Upper lobe of right lung (tissue), 1 donor: ENCODE data around the gene MXD3. TPM values are rescaled to one million over a fixed set of nuclear protein-coding genes. Genes with fewer than 3 reads are reported as not detected.

Experiments used
- ATAC-seq: fragments of 200-7000 bp; cut with Tn5 transposase; one replicate; pipeline ENCODE4 v1.9.1; 2020; ENCODE audit warnings: mild to moderate bottlenecking, moderate library complexity
- DNase-seq: peaks from one replicate; pipeline ENCODE4 v3.0.0-alpha.2; 2020
- H3K27ac ChIP-seq: fragments of 200-600 bp; one replicate; pipeline ENCODE4 v1.8.0; 2022
- H3K27me3 ChIP-seq: fragments of 200-600 bp; one replicate; pipeline ENCODE4 v1.8.0; 2022; ENCODE audit warnings: mild to moderate bottlenecking
- H3K36me3 ChIP-seq: fragments of 200-600 bp; one replicate; pipeline ENCODE4 v1.8.0; 2022
- H3K4me1 ChIP-seq: fragments of 200-600 bp; one replicate; pipeline ENCODE4 v1.8.0; 2022
- H3K4me3 ChIP-seq: fragments of 200-600 bp; one replicate; pipeline ENCODE4 v1.8.0; 2022; ENCODE audit warnings: mild to moderate bottlenecking
- H3K9me3 ChIP-seq: fragments of 200-600 bp; one replicate; pipeline ENCODE4 v1.8.0; 2022
- intact Hi-C: fragments of 100-400 bp; cut with DNase I; formaldehyde crosslinking; loops from one replicate; pipeline ENCODE4 v1.11.0; 2022
- total RNA-seq: library from RNA; stranded (reverse); fragmentation: NEBNext Ultra II Directional; extraction: Animal tissue kit (Norgen Biotek cat#: 25700); gene quantifications from one replicate; pipeline ENCODE4 v1.2.1, GENCODE V29; 2021
- TF ChIP-seq, protein P1 (sequence below): fragments of 200-600 bp; IDR thresholded peaks from one replicate; pipeline ENCODE4 v1.8.0; 2022; ENCODE audit warnings: antibody characterized with exemption
- donor health status: DM: no; HTN: yes; CAD: no; lungs with severe emphysema.

Gene MXD3
- total RNA-seq, 1 donor from 2014 or later = 10.1 TPM

- Histone ChIP-seq H3K36me3 (peaks cover 5% of the 10 kb centered on the region), H3K4me1 (peaks cover 22% of the 10 kb centered on the region), H3K9me3 (no peaks in the 10 kb centered on the region), H3K4me3 (no peak overlapping the region), H3K27me3 (no peaks in the 10 kb centered on the region), H3K27ac (no peak overlapping the region)
- TF ChIP-seq, protein P1, sequence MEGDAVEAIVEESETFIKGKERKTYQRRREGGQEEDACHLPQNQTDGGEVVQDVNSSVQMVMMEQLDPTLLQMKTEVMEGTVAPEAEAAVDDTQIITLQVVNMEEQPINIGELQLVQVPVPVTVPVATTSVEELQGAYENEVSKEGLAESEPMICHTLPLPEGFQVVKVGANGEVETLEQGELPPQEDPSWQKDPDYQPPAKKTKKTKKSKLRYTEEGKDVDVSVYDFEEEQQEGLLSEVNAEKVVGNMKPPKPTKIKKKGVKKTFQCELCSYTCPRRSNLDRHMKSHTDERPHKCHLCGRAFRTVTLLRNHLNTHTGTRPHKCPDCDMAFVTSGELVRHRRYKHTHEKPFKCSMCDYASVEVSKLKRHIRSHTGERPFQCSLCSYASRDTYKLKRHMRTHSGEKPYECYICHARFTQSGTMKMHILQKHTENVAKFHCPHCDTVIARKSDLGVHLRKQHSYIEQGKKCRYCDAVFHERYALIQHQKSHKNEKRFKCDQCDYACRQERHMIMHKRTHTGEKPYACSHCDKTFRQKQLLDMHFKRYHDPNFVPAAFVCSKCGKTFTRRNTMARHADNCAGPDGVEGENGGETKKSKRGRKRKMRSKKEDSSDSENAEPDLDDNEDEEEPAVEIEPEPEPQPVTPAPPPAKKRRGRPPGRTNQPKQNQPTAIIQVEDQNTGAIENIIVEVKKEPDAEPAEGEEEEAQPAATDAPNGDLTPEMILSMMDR = no peak
- ATAC-seq = no peak
- DNase-seq = no peak
- intact Hi-C loops = no loop called here
Observed at GRCh38 chr5:177354711-177355110, 43.0 kb upstream of the MXD3 start.

DNA sequence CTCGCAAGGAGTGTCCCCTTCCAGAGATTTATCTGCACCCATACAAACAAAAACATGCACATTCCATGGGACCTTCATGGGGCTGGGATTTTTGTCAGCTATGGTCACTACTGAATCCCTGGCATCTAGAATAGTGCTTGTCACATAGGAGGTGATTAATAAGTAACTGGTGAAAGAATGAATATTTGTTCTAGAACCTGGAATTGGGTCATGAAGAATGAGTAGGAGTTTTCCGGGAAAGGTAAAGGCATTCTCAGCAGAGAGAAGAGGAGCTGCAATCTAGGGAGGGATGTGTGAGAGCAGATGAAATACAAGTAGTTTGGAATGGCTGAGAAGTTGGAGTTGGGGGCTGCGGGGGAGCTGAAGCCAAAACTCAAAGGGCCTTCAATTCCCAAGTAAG lies 42.6 kb upstream of the MXD3 start:
- no peak for ATAC-seq
- TF ChIP-seq, protein P1 = no peak
- no peak overlapping the region for H3K27ac ChIP-seq
- H3K9me3 ChIP-seq = no peaks in the 10 kb centered on the region
- H3K4me3 ChIP-seq = no peak overlapping the region
- H3K36me3 ChIP-seq = peaks cover 10% of the 10 kb centered on the region
- DNase-seq = no peak
- intact Hi-C loops = no loop called here
- no peaks in the 10 kb centered on the region for H3K27me3 ChIP-seq
- H3K4me1 ChIP-seq = peaks cover 24% of the 10 kb centered on the region

DNA sequence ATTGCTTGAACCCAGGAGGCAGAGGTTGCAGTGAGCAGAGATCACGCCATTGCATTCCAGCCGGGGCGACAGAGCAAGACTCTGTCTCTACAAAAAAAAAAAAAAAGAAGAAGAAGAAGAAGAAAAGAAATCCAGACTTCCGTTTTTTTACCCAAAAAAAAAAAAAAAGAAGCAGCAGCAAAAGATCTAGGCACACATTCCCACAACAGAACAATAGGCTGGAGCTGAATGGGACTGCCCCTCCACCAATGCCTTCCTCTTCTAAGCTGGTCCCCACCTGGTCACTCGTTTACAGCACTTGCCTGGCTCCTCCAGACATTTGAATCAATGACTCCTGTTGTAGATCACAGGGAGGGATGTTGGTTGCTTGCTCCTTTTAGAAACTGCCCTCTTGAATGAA lies 41.4 kb upstream of the MXD3 start:
- Histone ChIP-seq H3K36me3 (peaks cover 15% of the 10 kb centered on the region), H3K27me3 (no peaks in the 10 kb centered on the region), H3K27ac (no peak overlapping the region), H3K4me3 (no peak overlapping the region), H3K9me3 (no peaks in the 10 kb centered on the region), H3K4me1 (peaks cover 26% of the 10 kb centered on the region)
- intact Hi-C loops = no loop called here
- ATAC-seq = no peak
- TF ChIP-seq, protein P1 = no peak
- no peak for DNase-seq

DNA sequence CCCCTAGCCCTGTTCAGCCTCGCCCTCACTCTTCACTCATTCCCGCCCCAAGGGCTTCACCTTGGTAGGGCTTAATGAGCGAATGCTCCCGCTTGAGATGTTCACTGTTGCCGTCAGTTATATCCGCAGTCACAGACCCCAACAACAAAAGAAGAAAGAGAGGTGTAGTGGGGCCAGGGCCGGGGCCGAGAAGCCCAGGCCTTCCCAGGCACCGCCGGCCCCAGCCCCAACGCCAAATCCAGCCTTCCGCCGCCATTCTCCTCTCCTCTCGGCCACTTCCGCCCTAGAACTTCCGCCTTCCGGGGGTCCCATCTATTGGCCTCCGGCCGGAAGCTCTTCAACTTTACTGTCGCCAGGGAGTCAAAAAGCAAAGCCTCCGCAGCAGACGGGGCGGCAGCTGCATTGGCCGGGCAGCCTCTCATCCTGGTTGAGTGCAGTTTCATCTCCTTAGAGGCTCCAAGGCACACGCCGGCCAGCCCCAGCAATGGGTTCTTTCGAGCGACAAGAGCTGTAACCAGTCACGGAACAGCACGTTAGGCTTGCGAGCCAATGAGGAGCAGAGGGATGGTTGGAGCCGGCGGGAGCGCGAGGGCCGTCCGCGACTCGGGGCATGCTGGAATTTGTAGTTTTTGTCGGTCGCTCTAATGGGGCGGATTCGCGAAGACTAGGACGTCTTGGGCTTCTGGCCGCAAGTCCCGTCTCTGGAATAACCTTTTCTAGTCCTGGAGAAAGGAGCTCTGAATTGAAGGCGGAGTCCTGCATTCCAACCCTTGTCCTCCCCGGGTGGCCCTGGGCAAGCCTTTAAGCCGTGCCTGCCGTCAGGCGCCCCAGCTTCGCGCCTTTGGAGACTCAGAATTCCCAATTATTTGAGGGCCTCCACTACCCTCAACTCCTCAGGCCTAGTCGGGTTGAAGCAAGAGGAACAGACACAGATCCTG lies 40.0 kb upstream of the MXD3 start, which contains the start of gene LMAN2:
TSS of gene LMAN2 (minus strand) at position 277 of the 938 bp plus-strand sequence. CDS start at position 256, 21 bp downstream.
- Histone ChIP-seq H3K27me3 (no peaks in the 10 kb centered on the region), H3K36me3 (peaks cover 23% of the 10 kb centered on the region), H3K9me3 (no peaks in the 10 kb centered on the region), H3K4me3 (peak within 1 kb of the TSS; percentile 98), H3K27ac (peak within 1 kb of the TSS; percentile 94), H3K4me1 (peaks cover 36% of the 10 kb centered on the region)
- DNase-seq (peak; percentile 95), ATAC-seq (peak; percentile 98)
- intact Hi-C loops = no loop called here
- TF ChIP-seq, protein P1 = no peak

DNA sequence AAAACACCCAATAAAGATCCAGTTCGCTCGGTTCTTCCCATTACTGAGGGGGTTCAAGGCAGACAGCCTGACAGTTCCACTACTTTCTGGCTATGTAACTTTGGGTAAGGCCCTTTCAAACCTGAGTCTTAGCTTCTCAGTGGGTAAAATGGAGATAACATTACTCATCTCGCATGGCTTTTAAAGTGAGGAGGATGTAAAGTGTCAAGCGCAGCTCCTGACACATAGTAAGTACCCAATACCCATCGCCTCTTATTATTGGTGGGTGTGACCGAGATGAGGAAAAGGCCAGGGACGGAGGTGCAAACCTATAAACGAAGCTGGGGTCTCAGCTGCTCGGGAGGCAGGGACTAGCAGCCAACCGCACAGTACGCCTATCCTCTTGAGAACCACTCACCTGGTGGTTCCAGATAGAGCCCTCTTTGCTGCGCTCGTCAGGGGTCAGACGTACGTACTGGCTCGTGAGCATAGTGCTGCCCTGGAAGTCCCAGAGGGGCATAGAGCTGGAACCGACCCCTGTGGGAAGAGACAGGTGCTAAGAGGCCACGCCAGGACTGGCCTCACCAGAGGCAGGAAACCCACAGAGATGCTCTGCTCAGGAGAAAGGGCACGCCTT lies 39.2 kb upstream of the MXD3 start:
- ATAC-seq (no peak), DNase-seq (no peak)
- TF ChIP-seq, protein P1 = no peak
- Histone ChIP-seq H3K4me1 (peaks cover 36% of the 10 kb centered on the region), H3K27me3 (no peaks in the 10 kb centered on the region), H3K4me3 (peak overlapping the region; percentile 98), H3K27ac (peak overlapping the region; percentile 94), H3K36me3 (peaks cover 28% of the 10 kb centered on the region), H3K9me3 (no peaks in the 10 kb centered on the region)
- intact Hi-C loops = no loop called here
